ENCODE results near the gene CDK19. TPM values are rescaled to one million over a fixed set of nuclear protein-coding genes. Genes with fewer than 3 reads are reported as not detected.

CDK19 gene
- total RNA-seq, 2 donors from 2014 or later = 8.7 to 14.3 TPM

DNA sequence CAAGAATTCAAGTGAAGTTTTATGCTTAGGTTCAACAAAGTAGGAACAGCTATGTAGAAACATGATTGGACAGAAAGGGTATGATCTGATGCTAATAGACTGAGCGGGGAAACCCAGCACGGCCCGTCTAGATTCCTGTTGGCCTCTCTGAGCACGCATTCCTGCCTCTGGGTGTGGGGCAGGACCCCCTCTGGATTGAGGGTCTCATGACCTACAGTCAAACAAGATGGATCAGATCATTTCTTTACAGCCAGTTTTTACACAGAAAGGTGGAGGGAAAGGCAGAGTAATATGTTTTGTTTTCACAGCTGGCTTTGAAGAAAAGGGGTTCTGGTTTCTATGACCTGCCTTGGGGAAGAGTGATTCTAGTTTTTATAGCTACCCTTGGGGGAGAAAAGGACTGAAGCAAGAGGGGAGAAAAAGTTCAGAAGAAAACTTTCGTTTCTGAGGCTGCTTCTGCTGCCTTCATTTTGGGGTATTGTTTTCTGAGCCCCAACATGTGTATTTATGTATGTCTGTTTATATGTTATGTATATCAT lies 239.3 kb downstream of the CDK19 start:
- Histone ChIP-seq H3K9me3 (no peaks in the 10 kb centered on the region), H3K36me3 (no peaks in the 10 kb centered on the region), H3K27me3 (replicated peaks; ENCODE audit: insufficient read depth) (no peaks in the 10 kb centered on the region), H3K4me1 (ENCODE audit: control insufficient read depth in 1 of 2, low read depth in 2 of 2) (no peaks in the 10 kb centered on the region), H3K4me3 (no peak overlapping the region), H3K27ac (no peak overlapping the region)
- ATAC-seq (ENCODE audit: insufficient number of reproducible peaks, low FRiP score, low read depth) = no peak
- no peak for DNase-seq (ENCODE audit: low spot score)
- TF ChIP-seq, protein P1, sequence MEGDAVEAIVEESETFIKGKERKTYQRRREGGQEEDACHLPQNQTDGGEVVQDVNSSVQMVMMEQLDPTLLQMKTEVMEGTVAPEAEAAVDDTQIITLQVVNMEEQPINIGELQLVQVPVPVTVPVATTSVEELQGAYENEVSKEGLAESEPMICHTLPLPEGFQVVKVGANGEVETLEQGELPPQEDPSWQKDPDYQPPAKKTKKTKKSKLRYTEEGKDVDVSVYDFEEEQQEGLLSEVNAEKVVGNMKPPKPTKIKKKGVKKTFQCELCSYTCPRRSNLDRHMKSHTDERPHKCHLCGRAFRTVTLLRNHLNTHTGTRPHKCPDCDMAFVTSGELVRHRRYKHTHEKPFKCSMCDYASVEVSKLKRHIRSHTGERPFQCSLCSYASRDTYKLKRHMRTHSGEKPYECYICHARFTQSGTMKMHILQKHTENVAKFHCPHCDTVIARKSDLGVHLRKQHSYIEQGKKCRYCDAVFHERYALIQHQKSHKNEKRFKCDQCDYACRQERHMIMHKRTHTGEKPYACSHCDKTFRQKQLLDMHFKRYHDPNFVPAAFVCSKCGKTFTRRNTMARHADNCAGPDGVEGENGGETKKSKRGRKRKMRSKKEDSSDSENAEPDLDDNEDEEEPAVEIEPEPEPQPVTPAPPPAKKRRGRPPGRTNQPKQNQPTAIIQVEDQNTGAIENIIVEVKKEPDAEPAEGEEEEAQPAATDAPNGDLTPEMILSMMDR (IDR thresholded peaks at IDR 0.05) = no peak

DNA sequence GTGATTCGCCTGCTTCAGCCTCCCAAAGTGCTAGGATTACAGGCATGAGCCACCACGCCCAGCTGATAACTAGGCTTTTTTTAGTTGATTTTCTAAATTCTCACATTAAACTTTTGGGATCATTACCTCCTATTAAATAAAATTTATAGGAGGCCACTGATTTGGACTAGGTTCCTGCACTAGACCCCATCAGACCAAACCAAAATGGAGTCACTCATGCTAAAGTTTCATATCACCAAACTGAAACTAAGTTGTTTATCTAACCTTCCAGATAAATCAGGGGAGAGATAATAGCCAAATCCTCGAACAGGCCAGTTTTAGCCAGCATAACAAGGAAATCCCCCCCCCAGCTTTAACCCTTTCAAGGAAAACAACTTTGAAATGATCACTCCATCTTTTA lies 240.5 kb downstream of the CDK19 start:
- Histone ChIP-seq H3K36me3 (no peaks in the 10 kb centered on the region), H3K27ac (no peak overlapping the region), H3K4me1 (ENCODE audit: control insufficient read depth in 1 of 2, low read depth in 2 of 2) (no peaks in the 10 kb centered on the region), H3K27me3 (replicated peaks; ENCODE audit: insufficient read depth) (no peaks in the 10 kb centered on the region), H3K9me3 (no peaks in the 10 kb centered on the region), H3K4me3 (no peak overlapping the region)
- ATAC-seq (ENCODE audit: insufficient number of reproducible peaks, low FRiP score, low read depth) (no peak), DNase-seq (ENCODE audit: low spot score) (no peak)
- TF ChIP-seq, protein P1 (IDR thresholded peaks at IDR 0.05) = no peak

DNA sequence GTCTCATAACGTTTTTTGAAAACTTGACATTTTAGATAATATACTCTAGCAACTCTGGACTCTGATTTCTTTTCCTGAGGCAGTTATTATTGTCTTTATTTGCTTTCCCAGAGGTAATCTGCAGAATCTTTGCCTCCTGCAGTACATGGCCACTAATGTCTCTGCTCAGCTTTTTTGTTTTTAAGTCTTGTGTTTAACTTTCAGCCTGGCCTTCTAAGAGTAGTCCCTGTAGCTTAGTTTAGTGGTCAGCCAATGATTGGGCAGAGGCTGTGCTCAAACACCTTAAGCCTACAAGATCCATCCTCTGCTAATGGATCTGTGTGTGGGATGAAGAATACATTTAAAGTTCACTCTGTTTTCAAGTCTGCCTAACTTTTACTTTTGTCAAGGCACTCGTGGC lies 241.7 kb downstream of the CDK19 start:
- Histone ChIP-seq H3K4me3 (no peak overlapping the region), H3K27me3 (replicated peaks; ENCODE audit: insufficient read depth) (no peaks in the 10 kb centered on the region), H3K36me3 (no peaks in the 10 kb centered on the region), H3K27ac (no peak overlapping the region), H3K4me1 (ENCODE audit: control insufficient read depth in 1 of 2, low read depth in 2 of 2) (no peaks in the 10 kb centered on the region), H3K9me3 (no peaks in the 10 kb centered on the region)
- ATAC-seq (ENCODE audit: insufficient number of reproducible peaks, low FRiP score, low read depth) (no peak), DNase-seq (ENCODE audit: low spot score) (no peak)
- TF ChIP-seq, protein P1 (IDR thresholded peaks at IDR 0.05) = no peak

DNA sequence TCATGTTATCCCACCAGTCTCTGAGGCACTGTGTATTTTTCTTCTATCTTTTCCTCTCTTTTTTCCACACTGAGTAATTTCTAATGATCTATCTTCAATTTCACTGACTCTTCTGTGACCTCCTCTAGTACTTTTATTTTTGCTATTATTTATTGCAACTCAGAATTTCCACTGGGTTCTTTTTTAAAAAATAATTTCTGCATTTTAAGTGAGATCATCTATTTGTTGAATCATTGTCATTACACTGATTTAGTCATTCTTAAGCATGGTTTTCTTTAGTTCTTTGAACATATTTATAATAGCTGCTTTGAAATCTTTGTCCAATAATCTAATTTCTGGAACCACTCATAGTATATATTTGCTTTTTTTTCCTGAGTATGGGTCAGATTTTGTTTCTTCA lies 242.1 kb downstream of the CDK19 start:
- Histone ChIP-seq H3K36me3 (no peaks in the 10 kb centered on the region), H3K4me1 (ENCODE audit: control insufficient read depth in 1 of 2, low read depth in 2 of 2) (no peaks in the 10 kb centered on the region), H3K27ac (no peak overlapping the region), H3K9me3 (no peaks in the 10 kb centered on the region), H3K27me3 (replicated peaks; ENCODE audit: insufficient read depth) (no peaks in the 10 kb centered on the region), H3K4me3 (no peak overlapping the region)
- DNase-seq (ENCODE audit: low spot score) (no peak), ATAC-seq (ENCODE audit: insufficient number of reproducible peaks, low FRiP score, low read depth) (no peak)
- TF ChIP-seq, protein P1 (IDR thresholded peaks at IDR 0.05) = no peak

DNA sequence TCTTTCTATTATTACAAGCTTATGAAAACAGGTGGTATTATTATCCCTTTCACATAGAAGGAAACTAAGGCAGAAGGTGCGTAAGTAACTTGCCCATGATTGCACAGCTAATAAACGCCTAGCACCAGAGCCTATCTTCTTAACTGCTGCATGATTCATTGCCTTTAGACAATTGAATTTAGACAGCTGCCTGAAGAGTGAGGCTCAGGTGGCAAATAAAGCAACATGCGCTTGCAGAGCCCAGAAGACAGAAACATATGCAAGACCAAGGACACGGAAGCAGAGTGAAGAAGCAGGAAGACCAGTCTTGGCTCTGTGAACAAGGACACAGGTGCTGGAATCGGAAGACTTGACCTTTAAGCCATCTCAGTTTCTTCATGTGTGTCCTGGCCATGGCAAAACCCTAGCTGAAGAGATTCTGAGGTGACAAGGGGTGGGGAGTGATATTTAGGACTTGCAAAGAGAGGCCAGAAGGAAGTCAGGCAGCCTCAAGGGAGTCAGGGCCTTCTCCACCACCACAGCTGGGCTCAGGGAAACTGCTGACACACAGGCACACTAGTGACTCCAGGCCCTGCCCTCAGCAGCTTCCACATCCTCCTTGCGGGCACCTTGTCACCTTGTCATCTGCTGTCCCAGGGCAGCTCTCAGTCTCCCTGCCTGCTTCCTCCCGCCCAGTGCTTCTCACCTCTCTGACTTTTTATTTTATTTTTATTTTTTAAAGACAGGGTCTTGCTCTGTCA lies 247.1 kb downstream of the CDK19 start:
- ATAC-seq (ENCODE audit: insufficient number of reproducible peaks, low FRiP score, low read depth) = no peak
- DNase-seq (ENCODE audit: low spot score) = no peak

More for the DNA sequence above, 247.1 kb downstream of the CDK19 start:
- Histone ChIP-seq H3K36me3 (no peaks in the 10 kb centered on the region), H3K4me1 (ENCODE audit: control insufficient read depth in 1 of 2, low read depth in 2 of 2) (no peaks in the 10 kb centered on the region), H3K27ac (no peak overlapping the region), H3K27me3 (replicated peaks; ENCODE audit: insufficient read depth) (no peaks in the 10 kb centered on the region), H3K9me3 (no peaks in the 10 kb centered on the region), H3K4me3 (no peak overlapping the region)
- TF ChIP-seq, protein P1 (IDR thresholded peaks at IDR 0.05) = no peak
